WERI-Rb-1 (cell line): Measurements from ENCODE around the gene PACC1.

Source experiments
- DNase-seq: peaks from one replicate; pipeline ENCODE4 v3.0.0-alpha.2; 2020
- H3K27ac ChIP-seq: fragments of 250-450 bp; sonication (Bioruptor Pico); 2 replicates; pipeline ENCODE4 v1.5.1; 2020; ENCODE audit warnings: mild to moderate bottlenecking, moderate library complexity
- H3K27me3 ChIP-seq: fragments of 250-450 bp; sonication (Bioruptor Pico); 2 replicates; pipeline ENCODE4 v1.5.1; 2021; ENCODE audit warnings: mild to moderate bottlenecking, low read depth, moderate library complexity; ENCODE audit not compliant: insufficient read depth, severe bottlenecking
- H3K36me3 ChIP-seq: fragments of 250-450 bp; sonication (Bioruptor Pico); 2 replicates; pipeline ENCODE4 v1.5.1; 2020; ENCODE audit warnings: mild to moderate bottlenecking, moderate library complexity
- H3K4me3 ChIP-seq: 2 replicates; pipeline ENCODE4 v1.5.1; 2011; ENCODE audit warnings: low read depth, mild to moderate bottlenecking, control low read depth, low read length
- H3K9me3 ChIP-seq: fragments of 250-450 bp; sonication (Bioruptor Pico); 2 replicates; pipeline ENCODE4 v1.5.1; 2021; ENCODE audit warnings: mild to moderate bottlenecking, moderate library complexity; ENCODE audit not compliant: severe bottlenecking
- TF ChIP-seq, protein P1 (sequence below): IDR thresholded peaks from 2 replicates; pipeline ENCODE4 v1.5.1; 2011; ENCODE audit warnings: low read depth, mild to moderate bottlenecking, control low read depth, inconsistent platforms, low read length

PACC1 gene

DNA sequence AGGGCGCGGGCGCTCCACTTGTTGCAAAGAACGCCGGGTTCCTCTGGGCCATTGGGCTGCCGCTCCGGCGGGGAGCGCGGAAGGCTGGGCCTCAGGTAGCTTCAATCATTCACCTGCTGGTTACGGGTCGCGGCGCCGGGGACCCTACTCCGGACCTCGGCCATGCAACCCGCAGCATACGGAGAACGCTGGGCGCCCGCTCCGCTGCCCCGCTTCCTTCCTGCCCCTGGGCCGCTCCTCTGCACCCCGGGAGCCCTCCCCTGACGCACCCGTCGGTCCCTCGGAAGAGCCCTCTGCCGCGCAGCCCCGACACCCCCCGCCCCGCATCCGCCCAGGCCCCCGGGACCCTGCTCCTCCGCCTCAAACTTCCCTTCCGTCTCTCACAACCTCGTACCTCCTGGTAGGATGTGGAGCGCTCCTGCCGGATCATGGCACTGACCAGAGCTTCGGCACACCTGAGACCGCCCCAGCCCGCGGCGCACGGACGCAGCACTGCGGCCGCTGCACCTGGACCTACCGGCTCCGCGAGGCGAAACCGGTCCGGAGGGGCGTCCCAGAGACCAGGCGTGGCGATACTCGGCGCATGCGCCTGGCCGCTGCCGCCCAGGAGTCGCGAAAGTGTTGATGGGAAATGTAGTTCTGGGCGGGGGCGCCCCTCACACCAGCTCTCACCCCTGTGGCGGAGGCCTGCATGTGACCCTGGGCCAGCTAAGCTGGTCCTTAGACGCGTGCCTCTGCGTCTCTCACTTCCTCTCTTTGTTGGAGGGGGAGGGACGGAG, at the start of gene PACC1:
TSS of gene PACC1 (minus strand) at position 559 of the 779 bp plus-strand sequence. CDS start at position 430, 129 bp downstream.
- Histone ChIP-seq H3K27ac (peak within 1 kb of the TSS; percentile 52), H3K36me3 (peaks cover 24% of the 10 kb centered on the region), H3K4me3 (peak within 1 kb of the TSS; percentile 71), H3K27me3 (no peaks in the 10 kb centered on the region), H3K9me3 (no peaks in the 10 kb centered on the region)
- DNase-seq, result peak; percentile 96
- TF ChIP-seq, protein P1, sequence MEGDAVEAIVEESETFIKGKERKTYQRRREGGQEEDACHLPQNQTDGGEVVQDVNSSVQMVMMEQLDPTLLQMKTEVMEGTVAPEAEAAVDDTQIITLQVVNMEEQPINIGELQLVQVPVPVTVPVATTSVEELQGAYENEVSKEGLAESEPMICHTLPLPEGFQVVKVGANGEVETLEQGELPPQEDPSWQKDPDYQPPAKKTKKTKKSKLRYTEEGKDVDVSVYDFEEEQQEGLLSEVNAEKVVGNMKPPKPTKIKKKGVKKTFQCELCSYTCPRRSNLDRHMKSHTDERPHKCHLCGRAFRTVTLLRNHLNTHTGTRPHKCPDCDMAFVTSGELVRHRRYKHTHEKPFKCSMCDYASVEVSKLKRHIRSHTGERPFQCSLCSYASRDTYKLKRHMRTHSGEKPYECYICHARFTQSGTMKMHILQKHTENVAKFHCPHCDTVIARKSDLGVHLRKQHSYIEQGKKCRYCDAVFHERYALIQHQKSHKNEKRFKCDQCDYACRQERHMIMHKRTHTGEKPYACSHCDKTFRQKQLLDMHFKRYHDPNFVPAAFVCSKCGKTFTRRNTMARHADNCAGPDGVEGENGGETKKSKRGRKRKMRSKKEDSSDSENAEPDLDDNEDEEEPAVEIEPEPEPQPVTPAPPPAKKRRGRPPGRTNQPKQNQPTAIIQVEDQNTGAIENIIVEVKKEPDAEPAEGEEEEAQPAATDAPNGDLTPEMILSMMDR, result no peak

DNA sequence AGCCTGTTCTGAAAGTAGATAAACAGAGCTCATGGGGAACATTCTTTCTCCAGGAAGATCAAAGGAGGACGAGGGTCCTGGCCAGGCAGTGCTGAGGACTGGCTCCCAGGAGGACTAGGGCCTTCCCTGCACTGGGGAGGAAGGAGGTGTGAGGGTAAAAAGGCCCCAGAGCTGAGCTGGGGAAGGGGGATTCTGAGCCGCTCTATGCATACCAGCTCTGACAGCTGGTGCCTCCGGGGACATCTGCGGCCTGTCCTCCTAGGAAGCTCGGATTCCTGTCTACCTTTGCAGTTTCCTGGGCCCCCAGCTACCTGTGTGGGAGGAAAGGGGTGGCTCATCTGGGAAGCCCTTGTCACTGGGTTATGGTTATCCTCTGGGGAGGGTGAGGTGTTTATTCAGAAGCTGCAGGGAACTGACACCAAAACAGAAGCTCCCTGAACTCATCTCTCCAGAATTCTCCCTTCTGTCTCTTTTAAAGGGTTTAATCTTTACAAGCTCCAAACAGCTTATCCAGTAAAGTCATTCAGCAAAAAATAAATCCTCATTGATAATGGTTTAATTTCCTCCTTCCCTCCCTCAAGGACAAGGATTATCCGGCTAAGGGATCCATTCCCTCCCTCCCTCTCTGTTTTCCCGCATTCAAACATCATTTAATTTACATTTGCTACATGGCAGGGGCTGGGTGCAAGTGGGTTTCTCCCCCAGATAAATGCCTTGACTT, 49.0 kb upstream of the PACC1 start:
- DNase-seq, result peak; percentile 61
- H3K36me3 ChIP-seq, result no peaks in the 10 kb centered on the region
- TF ChIP-seq, protein P1, result no peak
- H3K27ac ChIP-seq, result peak overlapping the region; percentile 55
- H3K9me3 ChIP-seq, result no peaks in the 10 kb centered on the region
- H3K27me3 ChIP-seq, result no peaks in the 10 kb centered on the region
- peak overlapping the region; percentile 24 for H3K4me3 ChIP-seq

DNA sequence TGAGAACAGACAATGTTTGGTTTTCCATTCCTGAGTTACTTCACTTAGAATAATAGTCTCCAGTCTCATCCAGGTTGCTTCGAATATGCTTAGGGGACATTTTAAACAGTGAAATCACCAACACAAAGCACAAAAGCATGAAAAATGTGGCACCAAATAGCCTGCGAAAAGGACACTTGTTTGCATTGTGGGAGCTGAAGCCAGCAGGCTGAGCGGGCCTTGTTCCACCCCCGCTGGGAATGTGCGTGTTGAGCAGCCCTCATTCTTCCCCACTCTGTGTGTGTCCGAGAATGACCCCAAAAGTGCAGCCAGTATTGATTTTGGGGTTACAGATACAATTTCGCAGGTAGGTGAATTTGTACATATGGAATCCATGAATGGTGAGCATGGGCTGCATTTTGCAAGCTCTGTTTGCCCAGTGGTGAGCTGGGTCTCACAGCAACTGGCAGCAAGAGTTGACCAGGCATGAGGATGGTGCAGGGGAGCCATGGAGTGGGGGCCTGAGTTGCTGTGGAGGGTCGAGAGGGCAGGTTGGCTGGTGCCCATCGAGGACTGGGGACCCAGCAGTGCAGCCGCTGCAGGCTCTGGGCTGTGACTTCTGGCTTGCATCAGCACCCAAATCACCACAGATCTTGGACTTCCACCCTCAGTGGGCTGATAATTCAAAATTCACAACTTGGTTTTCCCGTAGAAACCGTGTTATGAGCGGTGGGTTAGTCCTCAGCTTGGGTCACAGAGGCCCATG, 47.4 kb upstream of the PACC1 start:
- H3K27ac ChIP-seq, result no peak overlapping the region
- TF ChIP-seq, protein P1, result no peak

DNA sequence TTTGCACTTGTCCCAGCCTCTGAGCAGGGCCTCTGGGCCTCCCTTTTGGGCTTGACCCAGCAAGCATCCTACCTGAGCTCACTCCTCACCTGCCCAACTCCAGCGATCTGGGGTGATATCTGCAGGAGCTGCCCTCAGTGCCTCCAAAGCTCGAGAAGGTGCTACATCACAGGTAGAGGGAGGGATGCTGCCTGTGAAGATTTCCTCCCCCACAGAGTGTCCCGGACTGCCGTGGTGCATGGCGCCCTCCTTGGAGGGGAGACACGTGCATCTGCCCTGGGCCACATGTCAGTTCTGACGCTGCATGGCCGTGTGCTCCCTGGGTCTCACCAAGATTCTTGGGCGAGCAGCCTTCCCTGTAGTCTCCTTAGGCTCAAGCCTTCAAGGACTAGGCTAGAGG, 45.7 kb upstream of the PACC1 start:
- no peak for DNase-seq
- TF ChIP-seq, protein P1, result no peak
- no peaks in the 10 kb centered on the region for H3K36me3 ChIP-seq

More for the DNA sequence above, 47.4 kb upstream of the PACC1 start:
- Histone ChIP-seq H3K36me3 (no peaks in the 10 kb centered on the region), H3K9me3 (no peaks in the 10 kb centered on the region), H3K27me3 (no peaks in the 10 kb centered on the region), H3K4me3 (no peak overlapping the region)
- no peak for DNase-seq

DNA sequence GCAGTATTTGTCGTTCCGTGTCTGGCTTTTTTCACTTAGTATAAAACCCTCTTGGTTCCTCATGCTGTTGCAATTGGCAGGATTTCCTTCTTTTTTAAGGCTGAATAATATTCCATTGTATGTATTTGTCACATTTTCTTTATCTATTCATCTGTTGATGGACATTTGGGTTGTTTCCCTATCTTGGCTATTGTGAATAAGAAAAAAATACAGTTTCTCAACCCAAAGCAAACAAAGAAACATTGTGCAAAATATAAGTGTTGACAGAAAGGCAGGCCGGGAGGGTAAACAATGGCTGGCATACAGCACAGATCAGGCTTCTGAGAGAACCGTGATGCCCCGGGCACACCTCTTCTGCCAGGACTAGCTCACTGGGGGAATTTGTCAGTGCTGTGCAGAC, 45.0 kb upstream of the PACC1 start:
- no peak for DNase-seq
- TF ChIP-seq, protein P1, result no peak

More for the DNA sequence above, 45.7 kb upstream of the PACC1 start:
- H3K27ac ChIP-seq, result no peak overlapping the region
- H3K27me3 ChIP-seq, result no peaks in the 10 kb centered on the region
- no peak overlapping the region for H3K4me3 ChIP-seq
- H3K9me3 ChIP-seq, result no peaks in the 10 kb centered on the region

More for the DNA sequence above, 45.0 kb upstream of the PACC1 start:
- H3K36me3 ChIP-seq, result no peaks in the 10 kb centered on the region
- no peak overlapping the region for H3K27ac ChIP-seq
- no peaks in the 10 kb centered on the region for H3K27me3 ChIP-seq
- H3K9me3 ChIP-seq, result no peaks in the 10 kb centered on the region
- no peak overlapping the region for H3K4me3 ChIP-seq
